Heart left ventricle (tissue), 13 donors: Measurements from ENCODE around the gene FABP3.

Experiments used
- CTCF ChIP-seq, 12 donors: fragments of 200-600 bp; sonication (generic) in 4 of 12; IDR thresholded peaks; one replicate each; pipeline versions ENCODE4 v1.5.0 to v1.8.0; 2018 to 2022; ENCODE audit warnings: antibody characterized with exemption in 12 of 12, mild to moderate bottlenecking in 5 of 12
- POLR2A ChIP-seq, 2 donors: fragments of 450-650 bp; IDR thresholded peaks; one replicate each; pipeline ENCODE4 v1.6.1; 2017; ENCODE audit warnings: antibody characterized with exemption in 2 of 2, mild to moderate bottlenecking in 2 of 2, moderate library complexity in 2 of 2
- donor health status: ischemic (EF 13 %, LVEDD 7.1; RV severe dilation, severe dysfunction).
- donor health status: DM: no; HTN: yes; CAD: no.
- donor health status: DM: no; HTN: no; CAD: no.
- donor health status: ischemic (EF 25% LVEDD 6.9; RV normal size, moderate dysfunction).
- donor health status: ischemic (EF 25% LVEDD 5.7; RV mildly dilated, moderate dysfunction).
- donor health status: ischemic (EF 35%, LVEDD 5.7; RV mildly dilated, moderate dysfunction).
- donor health status: nonischemic (EF 11% LVEDD 7.7; RV severe dilation, severe dysfunction).
- donor health status: DM: yes; HTN: yes; CAD: no.
- donor health status: PGD.
- donor health status: ischemic (EF 29% LVEDD 5.4; RV normal size, mild dysfunction).
- donor health status: nonischemic (EF 23%, LVEDD 6.1; RV moderate dilation, normal function).

GRCh38 chr1:31421371-31422040 is 48.6 kb upstream of the FABP3 start:
- TF ChIP-seq CTCF (IDR thresholded peaks at IDR 0.05) (peak in 9 of 12 donors; percentile 6 to 48 (median 30)), POLR2A (IDR thresholded peaks at IDR 0.05) (no peak)
